Endothelial cell of umbilical vein (primary cell): ENCODE measurements around the gene RTP3.

Source experiments
- CTCF ChIP-seq, 2 donors: IDR thresholded peaks; 1 replicate in 1 of 2; 2 replicates in 1 of 2; pipeline ENCODE4 v1.5.1; 2011; ENCODE audit warnings: low read length in 2 of 2, mild to moderate bottlenecking in 2 of 2, moderate library complexity in 2 of 2, control low read depth in 1 of 2, inconsistent platforms in 1 of 2, low read depth in 1 of 2; ENCODE audit not compliant: insufficient read depth in 1 of 2; ENCODE audit errors: extremely low read depth in 1 of 2
- EZH2 ChIP-seq: IDR thresholded peaks from 2 replicates; pipeline ENCODE4 v1.6.1; 2012; ENCODE audit warnings: borderline replicate concordance, low read depth, mild to moderate bottlenecking, moderate library complexity, low read length, inconsistent platforms; ENCODE audit not compliant: severe bottlenecking
- FOS ChIP-seq: IDR thresholded peaks from 2 replicates; pipeline ENCODE4 v1.6.1; 2011; ENCODE audit warnings: mild to moderate bottlenecking, low read length, moderate library complexity, borderline replicate concordance; ENCODE audit not compliant: insufficient read depth
- GATA2 ChIP-seq: IDR thresholded peaks from 2 replicates; pipeline ENCODE4 v1.7.0; 2011; ENCODE audit warnings: low read depth, mild to moderate bottlenecking, moderate library complexity, mixed read lengths, low read length; ENCODE audit not compliant: insufficient read length, insufficient read depth
- JUN ChIP-seq: IDR thresholded peaks from 2 replicates; pipeline ENCODE4 v1.6.1; 2011; ENCODE audit warnings: borderline replicate concordance, low read depth; ENCODE audit not compliant: insufficient read length, insufficient read depth
- MAX ChIP-seq: IDR thresholded peaks from 2 replicates; pipeline ENCODE4 v1.6.1; 2011; ENCODE audit not compliant: insufficient read depth, insufficient read length
- MYC ChIP-seq: IDR thresholded peaks from one replicate; pipeline ENCODE4 v1.6.1; 2011; ENCODE audit warnings: mild to moderate bottlenecking, low read depth, low read length
- POLR2A ChIP-seq: IDR thresholded peaks from 2 replicates; pipeline ENCODE4 v1.6.1; 2012; ENCODE audit warnings: low read depth, mild to moderate bottlenecking, control low read depth, low read length
- POLR2AphosphoS5 ChIP-seq: IDR thresholded peaks from 2 replicates; pipeline ENCODE4 v1.6.1; 2012; ENCODE audit warnings: low read depth, mild to moderate bottlenecking, control low read depth, low read length, moderate library complexity; ENCODE audit not compliant: insufficient read depth

- TF ChIP-seq MAX = no peak
- TF ChIP-seq POLR2A = no peak
- TF ChIP-seq FOS = no peak
- TF ChIP-seq CTCF (IDR thresholded peaks at IDR 0.05; ENCODE audit: extremely low read depth in 1 of 2, insufficient read depth in 1 of 2, low read depth in 1 of 2, low read length in 2 of 2) = no peak
- TF ChIP-seq MYC = no peak
- no peak for TF ChIP-seq EZH2
- no peak for TF ChIP-seq JUN
- TF ChIP-seq POLR2AphosphoS5 = no peak
- no peak for TF ChIP-seq GATA2
These were observed 30.8 kb upstream of the RTP3 start for GRCh38 chr3:46466871-46467403.
